Stimulated activated CD4-positive, alpha-beta T cell treated with anti-CD3 and anti-CD28 coated beads, TNF-alpha, amount 100 ng/mL, for 24 hours (primary cell): ENCODE results near the gene ZCCHC14.

Experiments used
- DNase-seq, 3 experiments: peaks; one replicate each; pipeline ENCODE4 v3.0.0-alpha.2; 2020; ENCODE audit warnings: low read depth in 3 of 3

Gene ZCCHC14

GRCh38 chr16:87492721-87493607, at the start of gene ZCCHC14:
Gene ZCCHC14 (minus strand): TSS chr16:87493024. CDS start chr16:87492238, 786 bp downstream.
- peak; percentile 99 to 100 (median 100) for DNase-seq

- DNase-seq, result no peak
Observed at GRCh38 chr16:87541872-87542234, 49.0 kb upstream of the ZCCHC14 start.

- no peak for DNase-seq
Observed at GRCh38 chr16:87541147-87541871, 48.5 kb upstream of the ZCCHC14 start.

- no peak for DNase-seq
Observed at GRCh38 chr16:87540897-87541146, 48.0 kb upstream of the ZCCHC14 start.

- DNase-seq, result no peak
Observed at GRCh38 chr16:87540072-87540896, 47.5 kb upstream of the ZCCHC14 start.

GRCh38 chr16:87539113-87539512, 46.3 kb upstream of the ZCCHC14 start:
- no peak for DNase-seq

GRCh38 chr16:87538594-87538993, 45.8 kb upstream of the ZCCHC14 start:
- no peak for DNase-seq

- no peak for DNase-seq
Observed at GRCh38 chr16:87538160-87538559, 45.3 kb upstream of the ZCCHC14 start.

GRCh38 chr16:87536795-87537142, 43.9 kb upstream of the ZCCHC14 start:
- DNase-seq, result no peak

- DNase-seq, result no peak
Observed at GRCh38 chr16:87535855-87536794, 43.3 kb upstream of the ZCCHC14 start.

- no peak for DNase-seq
Observed at GRCh38 chr16:87535457-87535854, 42.6 kb upstream of the ZCCHC14 start.

- no peak for DNase-seq
Observed at GRCh38 chr16:87534751-87535150, 41.9 kb upstream of the ZCCHC14 start.

GRCh38 chr16:87534030-87534653, 41.3 kb upstream of the ZCCHC14 start:
- DNase-seq, result no peak

- DNase-seq, result no peak
Observed at GRCh38 chr16:87533061-87533460, 40.2 kb upstream of the ZCCHC14 start.

GRCh38 chr16:87531418-87531817, 38.6 kb upstream of the ZCCHC14 start:
- DNase-seq, result no peak

GRCh38 chr16:87528690-87529579, 36.1 kb upstream of the ZCCHC14 start:
- no peak for DNase-seq

- no peak for DNase-seq
Observed at GRCh38 chr16:87527055-87527724, 34.4 kb upstream of the ZCCHC14 start.

GRCh38 chr16:87526238-87526947, 33.6 kb upstream of the ZCCHC14 start:
- DNase-seq, result no peak

GRCh38 chr16:87525352-87525751, 32.5 kb upstream of the ZCCHC14 start:
- no peak for DNase-seq
